Vagina (tissue), 2 donors: ENCODE measurements around the gene SOCS1.

Source experiments
- POLR2A ChIP-seq, 2 donors: fragments of 450-650 bp; IDR thresholded peaks; one replicate each; pipeline ENCODE4 v1.6.1; 2017; ENCODE audit warnings: antibody characterized with exemption in 2 of 2, mild to moderate bottlenecking in 2 of 2, moderate library complexity in 2 of 2
- POLR2AphosphoS5 ChIP-seq, 2 donors: sonication (generic); formaldehyde crosslinking; IDR thresholded peaks; one replicate each; pipeline ENCODE4 v1.9.0; 2017; ENCODE audit warnings: antibody characterized with exemption in 2 of 2, mild to moderate bottlenecking in 2 of 2, low read depth in 1 of 2; ENCODE audit not compliant: insufficient read depth in 1 of 2
- TF ChIP-seq, protein P1 (sequence below), 3 experiments: fragments of 450-650 bp in 2 of 3; fragments of 200-600 bp in 1 of 3; sonication (generic) in 1 of 3; IDR thresholded peaks; one replicate each; pipeline ENCODE4 v1.5.1; 2017 to 2019; ENCODE audit warnings: antibody characterized with exemption in 3 of 3, mild to moderate bottlenecking in 2 of 3, moderate library complexity in 2 of 3

DNA sequence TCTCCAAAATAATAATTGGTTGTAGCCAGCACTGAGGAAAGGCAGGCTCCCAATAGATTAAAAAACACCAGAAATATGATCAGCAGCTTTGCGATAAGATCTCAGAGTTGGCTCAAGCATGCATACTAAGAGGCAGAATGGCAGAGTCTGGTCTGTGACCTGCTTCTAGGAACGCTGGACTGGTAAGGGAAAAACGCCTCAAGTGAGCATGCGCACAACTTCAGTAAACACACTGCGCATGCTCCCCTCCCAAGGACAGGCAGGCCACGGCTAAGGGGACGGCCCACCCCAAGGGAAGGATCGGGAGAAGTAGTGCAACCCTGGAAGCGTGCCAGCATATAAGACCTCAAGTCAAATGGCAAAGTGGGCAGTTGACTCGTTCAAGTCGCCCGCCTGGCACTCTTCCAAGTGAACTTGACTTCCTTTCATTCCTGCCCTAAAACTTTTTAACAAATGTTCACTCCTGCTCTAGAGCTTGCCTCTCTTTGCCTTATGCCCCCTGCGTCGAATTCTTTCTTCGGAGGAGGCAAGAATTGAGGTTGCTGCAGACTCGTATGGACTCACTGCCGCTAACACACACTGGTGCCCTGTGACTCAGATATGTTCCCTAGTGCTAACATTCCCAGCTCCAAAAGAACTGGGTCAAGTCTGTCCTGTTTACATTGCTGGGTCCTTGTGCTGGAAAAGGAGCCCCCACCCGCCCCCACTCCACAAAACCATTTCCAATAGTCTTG is 47.6 kb upstream of the SOCS1 start:
- TF ChIP-seq, protein P1, sequence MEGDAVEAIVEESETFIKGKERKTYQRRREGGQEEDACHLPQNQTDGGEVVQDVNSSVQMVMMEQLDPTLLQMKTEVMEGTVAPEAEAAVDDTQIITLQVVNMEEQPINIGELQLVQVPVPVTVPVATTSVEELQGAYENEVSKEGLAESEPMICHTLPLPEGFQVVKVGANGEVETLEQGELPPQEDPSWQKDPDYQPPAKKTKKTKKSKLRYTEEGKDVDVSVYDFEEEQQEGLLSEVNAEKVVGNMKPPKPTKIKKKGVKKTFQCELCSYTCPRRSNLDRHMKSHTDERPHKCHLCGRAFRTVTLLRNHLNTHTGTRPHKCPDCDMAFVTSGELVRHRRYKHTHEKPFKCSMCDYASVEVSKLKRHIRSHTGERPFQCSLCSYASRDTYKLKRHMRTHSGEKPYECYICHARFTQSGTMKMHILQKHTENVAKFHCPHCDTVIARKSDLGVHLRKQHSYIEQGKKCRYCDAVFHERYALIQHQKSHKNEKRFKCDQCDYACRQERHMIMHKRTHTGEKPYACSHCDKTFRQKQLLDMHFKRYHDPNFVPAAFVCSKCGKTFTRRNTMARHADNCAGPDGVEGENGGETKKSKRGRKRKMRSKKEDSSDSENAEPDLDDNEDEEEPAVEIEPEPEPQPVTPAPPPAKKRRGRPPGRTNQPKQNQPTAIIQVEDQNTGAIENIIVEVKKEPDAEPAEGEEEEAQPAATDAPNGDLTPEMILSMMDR (IDR thresholded peaks at IDR 0.05), result no peak
- TF ChIP-seq POLR2AphosphoS5 (IDR thresholded peaks at IDR 0.05; ENCODE audit: insufficient read depth in 1 of 2, low read depth in 1 of 2), result no peak
- TF ChIP-seq POLR2A (IDR thresholded peaks at IDR 0.05), result no peak
